Measurements from ENCODE around the gene HCFC2. TPM values are rescaled to one million over a fixed set of nuclear protein-coding genes. Genes with fewer than 3 reads are reported as not detected.
A peak's percentile ranks its signal among the peaks of the same experiment; 100 is the strongest.

The HCFC2 gene
- total RNA-seq, 6 experiments from 2014 or later, result 7.3 to 12.7 (median 9.7) TPM

- 67% methylated on average over 1 of the region's 1 CpG for WGBS (ENCODE audit: insufficient coverage, low coverage, low lambda C conversion rate, missing lambda C conversion rate)
- H3K27ac ChIP-seq, result no peak overlapping the region
- no peak for TF ChIP-seq CTCF (IDR thresholded peaks at IDR 0.05)
- TF ChIP-seq POLR2A (IDR thresholded peaks at IDR 0.05), result no peak
- H3K27me3 ChIP-seq, result no peaks in the 10 kb centered on the region
- DNase-seq (no peak), ATAC-seq (no peak)
- H3K4me1 ChIP-seq, result no peaks in the 10 kb centered on the region
- H3K9me3 ChIP-seq, result no peaks in the 10 kb centered on the region
- no peak overlapping the region for H3K4me3 ChIP-seq
- peaks cover 5 to 44% (median 14%) of the 10 kb centered on the region in 4 donors for H3K36me3 ChIP-seq
- intact Hi-C loops (cut with DNase I), result no loop called here
These were observed 31.0 kb downstream of the HCFC2 start for GRCh38 chr12:104095289-104095688.

- 40% methylated on average over 2 of the region's 2 CpGs for WGBS (ENCODE audit: insufficient coverage, low coverage, low lambda C conversion rate, missing lambda C conversion rate)
- H3K4me1 ChIP-seq, result no peaks in the 10 kb centered on the region
- no peak for DNase-seq
- peak; percentile 56 to 88 (median 64) for ATAC-seq
- H3K36me3 ChIP-seq, result peaks cover 5 to 49% (median 15%) of the 10 kb centered on the region in 4 donors
- intact Hi-C loops (cut with DNase I), result no loop called here
- H3K4me3 ChIP-seq, result no peak overlapping the region
- no peaks in the 10 kb centered on the region for H3K27me3 ChIP-seq
- TF ChIP-seq POLR2A (IDR thresholded peaks at IDR 0.05) (no peak), CTCF (IDR thresholded peaks at IDR 0.05) (no peak)
- H3K27ac ChIP-seq, result no peak overlapping the region
- no peaks in the 10 kb centered on the region for H3K9me3 ChIP-seq
These were observed 33.6 kb downstream of the HCFC2 start for GRCh38 chr12:104097954-104098353.

- DNase-seq, result no peak
- no peak overlapping the region for H3K4me3 ChIP-seq
- no peaks in the 10 kb centered on the region for H3K27me3 ChIP-seq
- no peaks in the 10 kb centered on the region for H3K9me3 ChIP-seq
- H3K4me1 ChIP-seq, result peaks cover 0 to 16% (median 3%) of the 10 kb centered on the region in 4 donors
- TF ChIP-seq POLR2A (IDR thresholded peaks at IDR 0.05) (no peak), CTCF (IDR thresholded peaks at IDR 0.05) (no peak)
- peaks cover 0 to 5% (median 1%) of the 10 kb centered on the region in 4 donors for H3K36me3 ChIP-seq
- no peak for ATAC-seq
- H3K27ac ChIP-seq, result no peak overlapping the region
- intact Hi-C loops (cut with DNase I), result no loop called here
These were observed 41.1 kb downstream of the HCFC2 start for GRCh38 chr12:104105461-104105860.

- Histone ChIP-seq H3K4me1 (peaks cover 0 to 20% (median 3%) of the 10 kb centered on the region in 4 donors), H3K27ac (no peak overlapping the region), H3K36me3 (peaks cover 0 to 5% (median 1%) of the 10 kb centered on the region in 4 donors), H3K4me3 (no peak overlapping the region), H3K9me3 (no peaks in the 10 kb centered on the region), H3K27me3 (no peaks in the 10 kb centered on the region)
- 63% methylated on average over 2 of the region's 2 CpGs for WGBS (ENCODE audit: insufficient coverage, low coverage, low lambda C conversion rate, missing lambda C conversion rate)
- ATAC-seq (no peak), DNase-seq (no peak)
- TF ChIP-seq CTCF (IDR thresholded peaks at IDR 0.05), result no peak
- TF ChIP-seq POLR2A (IDR thresholded peaks at IDR 0.05), result no peak
- intact Hi-C loops (cut with DNase I), result no loop called here
These were observed 42.6 kb downstream of the HCFC2 start for GRCh38 chr12:104106965-104107364.
